ENCODE results near the gene CLTCL1.

GRCh38 chr22:19206287-19206686, 85.2 kb downstream of the CLTCL1 start:
- TF ChIP-seq, protein P1, sequence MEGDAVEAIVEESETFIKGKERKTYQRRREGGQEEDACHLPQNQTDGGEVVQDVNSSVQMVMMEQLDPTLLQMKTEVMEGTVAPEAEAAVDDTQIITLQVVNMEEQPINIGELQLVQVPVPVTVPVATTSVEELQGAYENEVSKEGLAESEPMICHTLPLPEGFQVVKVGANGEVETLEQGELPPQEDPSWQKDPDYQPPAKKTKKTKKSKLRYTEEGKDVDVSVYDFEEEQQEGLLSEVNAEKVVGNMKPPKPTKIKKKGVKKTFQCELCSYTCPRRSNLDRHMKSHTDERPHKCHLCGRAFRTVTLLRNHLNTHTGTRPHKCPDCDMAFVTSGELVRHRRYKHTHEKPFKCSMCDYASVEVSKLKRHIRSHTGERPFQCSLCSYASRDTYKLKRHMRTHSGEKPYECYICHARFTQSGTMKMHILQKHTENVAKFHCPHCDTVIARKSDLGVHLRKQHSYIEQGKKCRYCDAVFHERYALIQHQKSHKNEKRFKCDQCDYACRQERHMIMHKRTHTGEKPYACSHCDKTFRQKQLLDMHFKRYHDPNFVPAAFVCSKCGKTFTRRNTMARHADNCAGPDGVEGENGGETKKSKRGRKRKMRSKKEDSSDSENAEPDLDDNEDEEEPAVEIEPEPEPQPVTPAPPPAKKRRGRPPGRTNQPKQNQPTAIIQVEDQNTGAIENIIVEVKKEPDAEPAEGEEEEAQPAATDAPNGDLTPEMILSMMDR (IDR thresholded peaks at IDR 0.05): no peak
- TF ChIP-seq POLR2A (IDR thresholded peaks at IDR 0.05): no peak
